Body of pancreas (tissue), 4 donors: Measurements from ENCODE around the gene GRIK4. TPM values are rescaled to one million over a fixed set of nuclear protein-coding genes. Genes with fewer than 3 reads are reported as not detected.

Source experiments
- ATAC-seq: fragments of 150-250 bp; one replicate; pipeline ENCODE4 v1.9.1; 2016
- DNase-seq, 4 donors: peaks; one replicate each; pipeline ENCODE4 v3.0.0-alpha.2; 2019
- H3K27ac ChIP-seq, 4 donors: fragments of 200-600 bp; sonication (generic); 1 replicate in 3 of 4; 2 replicates in 1 of 4; pipeline versions ENCODE4 v1.5.1 to v1.6.1; 2016 to 2019; ENCODE audit warnings: mild to moderate bottlenecking in 1 of 4, mixed read lengths in 1 of 4, moderate library complexity in 1 of 4
- H3K27me3 ChIP-seq, 2 donors: fragments of 200-600 bp; sonication (generic); one replicate each; pipeline ENCODE4 v1.6.0; 2016; ENCODE audit warnings: mild to moderate bottlenecking in 1 of 2
- H3K36me3 ChIP-seq, 2 donors: fragments of 200-600 bp; sonication (generic); replicated peaks in 1 of 2; 2 replicates each; pipeline ENCODE4 v1.5.1; 2016; ENCODE audit warnings: low read depth in 2 of 2; ENCODE audit not compliant: insufficient read depth in 1 of 2
- H3K4me1 ChIP-seq: fragments of 200-600 bp; sonication (generic); one replicate; pipeline ENCODE4 v1.6.0; 2016
- H3K4me3 ChIP-seq, 2 donors: fragments of 200-600 bp; sonication (generic); 1 replicate in 1 of 2; 2 replicates in 1 of 2; pipeline ENCODE4 v1.5.1; 2016 to 2019
- H3K9me3 ChIP-seq, 3 donors: fragments of 200-600 bp; sonication (generic); 1 replicate in 2 of 3; 2 replicates in 1 of 3; pipeline ENCODE4 v1.5.1; 2016
- POLR2A ChIP-seq, 3 donors: fragments of 450-650 bp; IDR thresholded peaks; one replicate each; pipeline ENCODE4 v1.6.1; 2016; ENCODE audit warnings: antibody characterized with exemption in 3 of 3, mild to moderate bottlenecking in 2 of 3
- WGBS, 2 donors: methylation state at CpG; one replicate each; pipeline ENCODE4 v1.1.5; 2017; 5-methylcytosine and 5-hydroxymethylcytosine counted together
- intact Hi-C: fragments of 100-400 bp; cut with DNase I; formaldehyde crosslinking; loops from one replicate; pipeline ENCODE4 v1.15.1; 2023
- total RNA-seq, 2 donors: library from RNA; depleted of rRNA; stranded (reverse); fragments of >200 nt; gene quantifications; one replicate each; pipeline ENCODE4 v1.1.0, GENCODE V29; 2016
- TF ChIP-seq, protein P1 (sequence below), 7 experiments: fragments of 450-650 bp in 4 of 7; fragments of 200-600 bp in 3 of 7; sonication (generic) in 3 of 7; IDR thresholded peaks; one replicate each; pipeline ENCODE4 v1.5.1; 2016 to 2019; ENCODE audit warnings: antibody characterized with exemption in 7 of 7

Gene GRIK4
- total RNA-seq, 2 donors from 2014 or later: not detected

DNA sequence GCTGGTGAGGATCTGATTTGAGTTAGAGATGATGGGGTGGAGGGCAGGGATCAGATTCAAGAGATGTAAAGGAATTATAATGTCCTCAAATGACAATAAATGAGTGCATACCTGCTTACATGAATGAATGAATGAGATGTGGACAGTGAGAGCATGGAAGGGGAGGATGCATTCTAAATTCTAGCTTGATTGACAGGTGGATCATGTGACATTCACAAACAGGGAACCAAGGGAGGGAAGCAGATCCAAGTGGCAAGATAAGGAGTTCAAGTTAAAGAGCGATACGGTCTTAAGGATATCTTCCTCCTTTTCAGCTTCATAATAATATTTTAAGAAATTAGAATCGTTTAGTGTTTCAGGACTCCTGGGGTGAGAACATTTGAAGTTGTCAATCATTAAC is 341.9 kb downstream of the GRIK4 start:
- Histone ChIP-seq H3K36me3 (no peaks in the 10 kb centered on the region), H3K4me3 (no peak overlapping the region), H3K27ac (no peak overlapping the region), H3K9me3 (no peaks in the 10 kb centered on the region), H3K27me3 (no peaks in the 10 kb centered on the region), H3K4me1 (no peaks in the 10 kb centered on the region)
- TF ChIP-seq, protein P1, sequence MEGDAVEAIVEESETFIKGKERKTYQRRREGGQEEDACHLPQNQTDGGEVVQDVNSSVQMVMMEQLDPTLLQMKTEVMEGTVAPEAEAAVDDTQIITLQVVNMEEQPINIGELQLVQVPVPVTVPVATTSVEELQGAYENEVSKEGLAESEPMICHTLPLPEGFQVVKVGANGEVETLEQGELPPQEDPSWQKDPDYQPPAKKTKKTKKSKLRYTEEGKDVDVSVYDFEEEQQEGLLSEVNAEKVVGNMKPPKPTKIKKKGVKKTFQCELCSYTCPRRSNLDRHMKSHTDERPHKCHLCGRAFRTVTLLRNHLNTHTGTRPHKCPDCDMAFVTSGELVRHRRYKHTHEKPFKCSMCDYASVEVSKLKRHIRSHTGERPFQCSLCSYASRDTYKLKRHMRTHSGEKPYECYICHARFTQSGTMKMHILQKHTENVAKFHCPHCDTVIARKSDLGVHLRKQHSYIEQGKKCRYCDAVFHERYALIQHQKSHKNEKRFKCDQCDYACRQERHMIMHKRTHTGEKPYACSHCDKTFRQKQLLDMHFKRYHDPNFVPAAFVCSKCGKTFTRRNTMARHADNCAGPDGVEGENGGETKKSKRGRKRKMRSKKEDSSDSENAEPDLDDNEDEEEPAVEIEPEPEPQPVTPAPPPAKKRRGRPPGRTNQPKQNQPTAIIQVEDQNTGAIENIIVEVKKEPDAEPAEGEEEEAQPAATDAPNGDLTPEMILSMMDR (IDR thresholded peaks at IDR 0.05): no peak
- no peak for TF ChIP-seq POLR2A (IDR thresholded peaks at IDR 0.05)
- DNase-seq (no peak), ATAC-seq (no peak)
- intact Hi-C loops: no loop called here
- 46 to 47% methylated on average over 3 of the region's 3 CpGs for WGBS, 2 donors

DNA sequence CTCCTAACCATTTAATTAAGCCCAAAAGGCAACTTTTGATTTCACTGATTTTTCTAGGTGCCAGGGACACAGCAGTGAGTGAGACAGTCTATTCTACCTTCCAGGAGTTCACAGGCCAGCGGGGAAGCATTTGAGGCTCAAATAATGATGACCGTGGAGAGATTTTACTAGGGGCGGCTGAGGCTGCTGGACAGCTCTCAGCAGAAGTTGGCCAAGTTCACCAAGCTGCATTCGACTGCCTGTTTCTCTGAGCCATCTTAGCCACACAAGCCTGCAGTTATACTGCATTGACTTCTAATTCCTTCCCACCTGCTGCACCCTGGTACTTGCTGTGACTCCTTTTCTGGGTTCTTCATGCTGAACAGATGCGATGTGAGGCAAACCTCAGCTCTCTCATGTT is 343.4 kb downstream of the GRIK4 start:
- 31 to 33% methylated on average over 5 of the region's 5 CpGs for WGBS, 2 donors
- intact Hi-C loops: no loop called here
- no peak overlapping the region for H3K4me3 ChIP-seq
- H3K4me1 ChIP-seq: no peaks in the 10 kb centered on the region
- no peaks in the 10 kb centered on the region for H3K27me3 ChIP-seq
- TF ChIP-seq, protein P1 (IDR thresholded peaks at IDR 0.05): no peak
- no peak for TF ChIP-seq POLR2A (IDR thresholded peaks at IDR 0.05)
- DNase-seq: no peak
- no peaks in the 10 kb centered on the region for H3K36me3 ChIP-seq
- ATAC-seq: no peak
- no peaks in the 10 kb centered on the region for H3K9me3 ChIP-seq
- H3K27ac ChIP-seq: no peak overlapping the region

DNA sequence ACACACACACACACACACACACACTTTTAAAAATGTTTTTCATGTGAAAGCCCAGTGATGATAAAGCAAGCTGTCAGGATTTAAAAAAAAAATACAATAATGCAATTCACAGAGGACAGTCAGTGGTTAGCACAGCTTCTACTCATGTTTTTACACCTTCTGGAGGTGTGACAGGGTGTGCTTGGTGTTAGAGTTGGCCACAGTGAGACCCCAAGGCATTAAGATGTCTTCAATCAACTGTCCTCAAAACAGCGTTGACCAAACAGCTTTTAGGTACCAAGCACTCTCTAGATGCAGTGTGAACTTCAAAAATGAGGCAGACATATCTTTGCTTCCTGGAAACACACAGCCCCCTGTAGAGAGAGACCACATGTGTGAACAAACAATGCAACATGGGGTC is 346.0 kb downstream of the GRIK4 start:
- Histone ChIP-seq H3K27ac (no peak overlapping the region), H3K4me3 (no peak overlapping the region), H3K4me1 (no peaks in the 10 kb centered on the region), H3K27me3 (no peaks in the 10 kb centered on the region), H3K9me3 (no peaks in the 10 kb centered on the region), H3K36me3 (no peaks in the 10 kb centered on the region)
- DNase-seq (no peak), ATAC-seq (no peak)
- intact Hi-C loops: no loop called here
- TF ChIP-seq POLR2A (IDR thresholded peaks at IDR 0.05): no peak
- TF ChIP-seq, protein P1 (IDR thresholded peaks at IDR 0.05): no peak
- 67 to 80% methylated on average over 1 of the region's 1 CpG for WGBS, 2 donors

DNA sequence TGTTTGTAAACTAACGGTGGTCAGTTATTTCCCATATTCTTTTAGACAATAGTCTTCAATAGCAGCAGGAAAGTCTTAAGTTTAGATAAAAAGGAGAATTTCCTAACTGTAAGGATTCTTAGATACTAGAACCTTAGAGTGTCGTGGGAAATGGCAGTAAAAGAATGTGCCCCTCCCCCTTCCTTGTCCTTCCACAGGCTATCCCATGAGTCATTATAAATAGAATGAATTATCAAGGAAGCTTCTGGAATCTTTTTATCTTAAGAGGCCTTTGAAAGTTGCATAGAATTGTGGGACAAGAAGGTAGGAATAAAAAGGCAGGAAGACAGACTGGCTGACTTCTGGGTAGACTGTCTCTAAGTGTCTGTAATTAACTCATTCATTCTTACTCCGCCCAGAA is 347.2 kb downstream of the GRIK4 start:
- ATAC-seq: no peak
- no peak overlapping the region for H3K4me3 ChIP-seq
- no peaks in the 10 kb centered on the region for H3K36me3 ChIP-seq
- no peaks in the 10 kb centered on the region for H3K27me3 ChIP-seq
- no peaks in the 10 kb centered on the region for H3K9me3 ChIP-seq
- TF ChIP-seq, protein P1 (IDR thresholded peaks at IDR 0.05): no peak
- no peak for TF ChIP-seq POLR2A (IDR thresholded peaks at IDR 0.05)
- intact Hi-C loops: no loop called here
- WGBS, 2 donors: 39 to 41% methylated on average over 3 of the region's 3 CpGs
- no peak for DNase-seq
- no peak overlapping the region for H3K27ac ChIP-seq
- no peaks in the 10 kb centered on the region for H3K4me1 ChIP-seq

DNA sequence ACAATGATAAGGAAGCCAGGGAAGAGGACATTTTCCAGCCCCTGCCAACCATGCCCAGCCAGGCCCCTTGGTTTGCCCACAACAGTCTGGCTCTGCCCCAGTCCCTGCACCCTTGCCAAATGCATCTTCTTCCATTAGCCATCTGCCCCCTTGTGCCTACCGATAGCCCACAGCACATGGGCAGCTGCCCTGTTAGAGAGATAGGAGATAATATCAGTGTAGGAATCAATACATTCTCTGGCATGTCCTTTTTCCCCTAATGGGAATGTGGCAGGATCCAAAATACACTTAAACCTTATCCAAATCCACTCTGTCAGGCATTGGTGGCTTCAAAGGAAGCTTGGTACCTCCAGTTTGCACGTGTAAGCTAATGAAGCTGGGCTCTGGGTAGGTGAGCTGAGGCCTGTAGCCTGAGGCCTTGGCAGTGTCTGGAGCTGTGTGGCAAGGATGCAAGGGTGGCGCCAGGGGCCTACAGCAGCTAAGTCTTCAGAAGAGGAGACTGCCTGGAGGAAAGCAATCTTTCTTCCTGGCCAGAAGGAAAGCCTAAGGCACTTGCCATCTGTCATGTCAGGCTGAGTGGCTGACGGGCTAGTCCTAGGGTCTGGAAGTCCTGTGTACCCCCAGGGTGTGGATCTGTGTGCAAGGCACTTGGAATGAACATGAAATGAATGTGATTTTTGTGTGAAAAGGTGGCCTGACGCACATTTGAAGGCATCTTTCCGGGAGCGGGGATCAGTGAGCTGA is 348.2 kb downstream of the GRIK4 start:
- Histone ChIP-seq H3K27me3 (no peaks in the 10 kb centered on the region), H3K36me3 (no peaks in the 10 kb centered on the region), H3K4me1 (no peaks in the 10 kb centered on the region), H3K9me3 (no peaks in the 10 kb centered on the region), H3K27ac (no peak overlapping the region), H3K4me3 (no peak overlapping the region)
- ATAC-seq (no peak), DNase-seq (no peak)
- intact Hi-C loops: no loop called here
- TF ChIP-seq POLR2A (IDR thresholded peaks at IDR 0.05): no peak
- TF ChIP-seq, protein P1 (IDR thresholded peaks at IDR 0.05): no peak
- 72 to 88% methylated on average over 4 to 7 of the region's 7 CpGs for WGBS, 2 donors
